Hepatocyte (in vitro differentiated cells): ENCODE measurements around the gene TSNAX.

Experiments
- CTCF ChIP-seq: fragments of 200-600 bp; sonication (generic); IDR thresholded peaks from 2 replicates; pipeline ENCODE4 v1.5.1; 2016; ENCODE audit warnings: antibody characterized with exemption, mild to moderate bottlenecking; ENCODE audit not compliant: poor library complexity
- EZH2 ChIP-seq: fragments of 200-600 bp; sonication (generic); IDR thresholded peaks from 2 replicates; pipeline ENCODE4 v1.6.1; 2016; ENCODE audit warnings: antibody characterized with exemption, mild to moderate bottlenecking, borderline replicate concordance

GRCh38 chr1:231523816-231524215 lies 4.7 kb upstream of the TSNAX start:
- TF ChIP-seq EZH2 (no peak), CTCF (no peak)
